SK-N-SH treated with all-trans-retinoic acid at 6 μM for 48 hours (cell line): ENCODE data around the gene SPZ1.

Experiments used
- ATAC-seq: fragments of 200-7000 bp; cut with Tn5 transposase; 3 replicates; pipeline ENCODE4 v1.9.1; 2020; ENCODE audit warnings: mild to moderate bottlenecking, moderate library complexity
- ARNTL ChIP-seq: fragments of 450-650 bp; formaldehyde crosslinking; IDR thresholded peaks from 2 replicates; pipeline ENCODE4 v1.5.0; 2020; ENCODE audit warnings: low read depth, mild to moderate bottlenecking, moderate library complexity, borderline replicate concordance
- BACH2 ChIP-seq: fragments of 250-450 bp; sonication (Bioruptor Pico); IDR thresholded peaks from 2 replicates; pipeline ENCODE4 v1.9.0; 2021; ENCODE audit warnings: mild to moderate bottlenecking, borderline replicate concordance
- CREB5 ChIP-seq: fragments of 250-450 bp; sonication (Bioruptor Pico); IDR thresholded peaks from 2 replicates; pipeline ENCODE4 v1.5.1; 2020; ENCODE audit warnings: low read depth, mild to moderate bottlenecking, moderate library complexity
- CSDC2 ChIP-seq: fragments of 250-450 bp; sonication (Bioruptor Pico); IDR thresholded peaks from 2 replicates; pipeline ENCODE4 v1.5.0; 2020; ENCODE audit warnings: mild to moderate bottlenecking, moderate library complexity
- CSRNP3 ChIP-seq: fragments of 250-450 bp; sonication (Bioruptor Pico); IDR thresholded peaks from 2 replicates; pipeline ENCODE4 v1.5.1; 2021; ENCODE audit warnings: mild to moderate bottlenecking, moderate library complexity
- ESRRG ChIP-seq: fragments of 250-450 bp; sonication (Bioruptor Pico); IDR thresholded peaks from 2 replicates; pipeline ENCODE4 v1.6.1; 2021; ENCODE audit warnings: mild to moderate bottlenecking
- GLIS3 ChIP-seq: fragments of 250-450 bp; sonication (Bioruptor Pico); IDR thresholded peaks from 2 replicates; pipeline ENCODE4 v1.5.0; 2020; ENCODE audit warnings: mild to moderate bottlenecking, moderate library complexity
- ISL1 ChIP-seq: fragments of 250-450 bp; sonication (Bioruptor Pico); IDR thresholded peaks from 2 replicates; pipeline ENCODE4 v2.1.2; 2022; ENCODE audit warnings: mild to moderate bottlenecking, moderate library complexity
- PATZ1 ChIP-seq: fragments of 250-450 bp; sonication (Bioruptor Pico); IDR thresholded peaks from 2 replicates; pipeline ENCODE4 v1.8.0; 2020; ENCODE audit warnings: mild to moderate bottlenecking, moderate library complexity, borderline replicate concordance
- POU6F1 ChIP-seq: fragments of 250-450 bp; sonication (Bioruptor Pico); IDR thresholded peaks from 2 replicates; pipeline ENCODE4 v1.8.0; 2021; ENCODE audit warnings: low read depth, mild to moderate bottlenecking, moderate library complexity, borderline replicate concordance
- PPARA ChIP-seq: fragments of 250-450 bp; sonication (Bioruptor Pico); IDR thresholded peaks from 2 replicates; pipeline ENCODE4 v1.5.0; 2020; ENCODE audit warnings: mild to moderate bottlenecking, borderline replicate concordance
- RARB ChIP-seq: fragments of 250-450 bp; sonication (Bioruptor Pico); IDR thresholded peaks from 2 replicates; pipeline ENCODE4 v1.8.0; 2021; ENCODE audit warnings: mild to moderate bottlenecking, moderate library complexity
- SNAI2 ChIP-seq: fragments of 250-450 bp; sonication (Bioruptor Pico); IDR thresholded peaks from 2 replicates; pipeline ENCODE4 v1.5.0; 2020; ENCODE audit warnings: mild to moderate bottlenecking, moderate library complexity
- TOX ChIP-seq: fragments of 250-450 bp; sonication (Bioruptor Pico); IDR thresholded peaks from 2 replicates; pipeline ENCODE4 v1.8.0; 2021; ENCODE audit warnings: mild to moderate bottlenecking, moderate library complexity, borderline replicate concordance
- TSHZ2 ChIP-seq: fragments of 250-450 bp; sonication (Bioruptor Pico); IDR thresholded peaks from 2 replicates; pipeline ENCODE4 v1.5.0; 2020; ENCODE audit warnings: mild to moderate bottlenecking, moderate library complexity
- ZC3H10 ChIP-seq: fragments of 250-450 bp; sonication (Bioruptor Pico); IDR thresholded peaks from 2 replicates; pipeline ENCODE4 v1.5.1; 2021; ENCODE audit warnings: mild to moderate bottlenecking, moderate library complexity
- ZFP3 ChIP-seq: fragments of 250-450 bp; sonication (Bioruptor Pico); IDR thresholded peaks from 2 replicates; pipeline ENCODE4 v1.5.0; 2020; ENCODE audit warnings: mild to moderate bottlenecking, moderate library complexity
- ZFP30 ChIP-seq: fragments of 450-650 bp; formaldehyde crosslinking; IDR thresholded peaks from 2 replicates; pipeline ENCODE4 v1.5.0; 2022; ENCODE audit warnings: mild to moderate bottlenecking, moderate library complexity
- ZNF565 ChIP-seq: fragments of 450-650 bp; formaldehyde crosslinking; conservative IDR thresholded peaks from 2 replicates; pipeline ENCODE4 v1.5.0; 2020; ENCODE audit warnings: low read depth, mild to moderate bottlenecking, moderate library complexity
- ZNF8 ChIP-seq: fragments of 450-650 bp; formaldehyde crosslinking; IDR thresholded peaks from 2 replicates; pipeline ENCODE4 v1.5.0; 2020; ENCODE audit warnings: mild to moderate bottlenecking, moderate library complexity

SPZ1 gene

GRCh38 chr5:80296121-80296520 is 23.7 kb upstream of the SPZ1 start:
- no peak for TF ChIP-seq TOX (CRISPR knock-in tag)
- TF ChIP-seq ARNTL, result no peak
- no peak for TF ChIP-seq ESRRG (CRISPR knock-in tag)
- TF ChIP-seq ZNF565 (CRISPR knock-in tag), result no peak
- no peak for TF ChIP-seq POU6F1 (CRISPR knock-in tag)
- TF ChIP-seq PATZ1 (CRISPR knock-in tag), result no peak
- no peak for TF ChIP-seq RARB (CRISPR knock-in tag)
- TF ChIP-seq PPARA, result no peak
- no peak for ATAC-seq

GRCh38 chr5:80299601-80300000 is 20.2 kb upstream of the SPZ1 start:
- no peak for ATAC-seq

More at GRCh38 chr5:80299601-80300000, 20.2 kb upstream of the SPZ1 start:
- TF ChIP-seq ESRRG (CRISPR knock-in tag), result no peak
- TF ChIP-seq TSHZ2 (CRISPR knock-in tag), result no peak
- TF ChIP-seq ISL1, result no peak
- TF ChIP-seq SNAI2 (CRISPR knock-in tag), result no peak
- TF ChIP-seq ZFP30 (CRISPR knock-in tag), result no peak
- TF ChIP-seq ZFP3 (CRISPR knock-in tag), result no peak
- no peak for TF ChIP-seq ZNF565 (CRISPR knock-in tag)
- no peak for TF ChIP-seq CSDC2 (CRISPR knock-in tag)
- no peak for TF ChIP-seq PATZ1 (CRISPR knock-in tag)
- no peak for TF ChIP-seq ZC3H10
- no peak for TF ChIP-seq GLIS3 (CRISPR knock-in tag)
- TF ChIP-seq CSRNP3 (CRISPR knock-in tag), result no peak
- no peak for TF ChIP-seq BACH2 (CRISPR knock-in tag)
- TF ChIP-seq CREB5 (CRISPR knock-in tag), result no peak
- no peak for TF ChIP-seq ZNF8 (CRISPR knock-in tag)
